Measurements from ENCODE around the gene HOXC13. TPM values are rescaled to one million over a fixed set of nuclear protein-coding genes. Genes with fewer than 3 reads are reported as not detected.

The HOXC13 gene
- total and polyA plus RNA-seq, 3 donors from 2014 or later: 0.25 to 0.87 (median 0.63) TPM

DNA sequence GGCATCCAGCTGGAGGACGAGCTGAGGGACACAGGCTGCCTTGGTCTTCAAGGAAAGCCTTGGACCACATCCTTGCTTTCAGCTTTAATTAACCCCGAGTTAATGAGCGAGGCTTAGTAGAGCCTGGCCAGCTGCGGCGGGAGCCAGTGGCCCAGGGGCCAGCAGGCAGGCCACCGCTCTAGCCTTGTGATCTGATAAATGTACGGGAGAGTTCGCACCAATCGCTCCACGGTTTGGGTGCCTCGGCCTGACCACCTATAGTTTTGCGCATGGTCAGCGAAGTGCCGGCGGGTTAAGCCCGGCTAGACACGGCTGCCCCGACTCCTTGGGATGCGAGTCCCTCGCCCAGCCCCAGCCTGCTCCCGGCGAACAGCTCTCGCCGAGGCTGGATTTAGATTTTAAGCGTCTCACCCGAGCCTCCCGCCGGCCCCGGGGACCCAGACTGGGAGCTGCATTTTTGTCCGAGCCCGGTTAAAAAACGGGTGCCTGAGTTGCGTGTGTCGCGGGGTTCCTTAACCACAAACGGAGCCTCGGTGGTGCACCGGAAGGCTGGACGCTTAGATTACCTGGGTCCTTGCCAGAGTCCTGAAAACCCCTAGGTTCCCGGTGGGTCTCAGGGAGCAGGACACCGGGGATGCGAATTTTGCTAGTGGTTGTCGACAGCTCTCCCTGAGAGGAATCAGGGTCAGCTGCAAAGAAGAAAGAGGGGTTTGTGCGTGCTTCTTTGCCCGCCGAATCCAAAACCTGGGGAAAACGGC lies 13.1 kb downstream of the HOXC13 start:
- intact Hi-C loops (cut with DNase I; ENCODE audit: low total_unique reads): no loop called here
- Histone ChIP-seq H3K27me3 (no peaks in the 10 kb centered on the region), H3K27ac (no peak overlapping the region), H3K4me1 (peaks cover 11% of the 10 kb centered on the region), H3K36me3 (ENCODE audit: low read depth, missing control alignments) (no peaks in the 10 kb centered on the region), H3K4me3 (no peak overlapping the region), H3K9me3 (no peaks in the 10 kb centered on the region)
- DNase-seq: no peak
- no peak for TF ChIP-seq POLR2A (IDR thresholded peaks at IDR 0.05)
- TF ChIP-seq, protein P1, sequence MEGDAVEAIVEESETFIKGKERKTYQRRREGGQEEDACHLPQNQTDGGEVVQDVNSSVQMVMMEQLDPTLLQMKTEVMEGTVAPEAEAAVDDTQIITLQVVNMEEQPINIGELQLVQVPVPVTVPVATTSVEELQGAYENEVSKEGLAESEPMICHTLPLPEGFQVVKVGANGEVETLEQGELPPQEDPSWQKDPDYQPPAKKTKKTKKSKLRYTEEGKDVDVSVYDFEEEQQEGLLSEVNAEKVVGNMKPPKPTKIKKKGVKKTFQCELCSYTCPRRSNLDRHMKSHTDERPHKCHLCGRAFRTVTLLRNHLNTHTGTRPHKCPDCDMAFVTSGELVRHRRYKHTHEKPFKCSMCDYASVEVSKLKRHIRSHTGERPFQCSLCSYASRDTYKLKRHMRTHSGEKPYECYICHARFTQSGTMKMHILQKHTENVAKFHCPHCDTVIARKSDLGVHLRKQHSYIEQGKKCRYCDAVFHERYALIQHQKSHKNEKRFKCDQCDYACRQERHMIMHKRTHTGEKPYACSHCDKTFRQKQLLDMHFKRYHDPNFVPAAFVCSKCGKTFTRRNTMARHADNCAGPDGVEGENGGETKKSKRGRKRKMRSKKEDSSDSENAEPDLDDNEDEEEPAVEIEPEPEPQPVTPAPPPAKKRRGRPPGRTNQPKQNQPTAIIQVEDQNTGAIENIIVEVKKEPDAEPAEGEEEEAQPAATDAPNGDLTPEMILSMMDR (IDR thresholded peaks at IDR 0.05): no peak
- 6 to 11% methylated on average over 5 to 47 of the region's 47 CpGs for WGBS, 2 donors

DNA sequence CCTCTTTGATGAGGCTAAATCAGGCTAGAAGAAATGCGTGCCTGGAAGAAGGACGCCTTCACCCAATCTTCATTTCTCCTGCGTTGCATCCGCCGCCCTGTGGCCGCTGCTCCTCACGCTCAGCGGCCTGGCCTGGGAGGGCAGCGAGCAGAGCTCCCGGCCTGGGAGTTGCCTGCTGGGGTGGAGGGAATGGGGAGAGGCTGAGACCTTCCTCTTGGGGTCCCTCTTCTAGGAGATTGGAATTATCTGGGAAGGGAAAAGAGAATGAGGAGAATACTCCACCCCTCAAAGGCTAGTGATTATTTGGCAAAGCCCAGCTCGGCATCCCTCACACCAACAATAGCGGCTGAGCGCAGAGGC lies 13.7 kb downstream of the HOXC13 start:
- Histone ChIP-seq H3K4me3 (no peak overlapping the region), H3K9me3 (no peaks in the 10 kb centered on the region), H3K4me1 (peaks cover 11% of the 10 kb centered on the region), H3K27me3 (no peaks in the 10 kb centered on the region), H3K27ac (no peak overlapping the region), H3K36me3 (ENCODE audit: low read depth, missing control alignments) (no peaks in the 10 kb centered on the region)
- intact Hi-C loops (cut with DNase I; ENCODE audit: low total_unique reads): no loop called here
- DNase-seq: no peak
- WGBS, 2 donors: 15 to 26% methylated on average over 13 of the region's 13 CpGs
- TF ChIP-seq POLR2A (IDR thresholded peaks at IDR 0.05): no peak

GRCh38 chr12:53952871-53953734 lies 14.5 kb downstream of the HOXC13 start:
- intact Hi-C loops (cut with DNase I; ENCODE audit: low total_unique reads): no loop called here
- TF ChIP-seq, protein P1 (IDR thresholded peaks at IDR 0.05): no peak
- TF ChIP-seq POLR2A (IDR thresholded peaks at IDR 0.05): no peak
- Histone ChIP-seq H3K27me3 (no peaks in the 10 kb centered on the region), H3K27ac (no peak overlapping the region), H3K9me3 (no peaks in the 10 kb centered on the region), H3K36me3 (ENCODE audit: low read depth, missing control alignments) (no peaks in the 10 kb centered on the region), H3K4me1 (peaks cover 11% of the 10 kb centered on the region), H3K4me3 (no peak overlapping the region)
- DNase-seq: no peak
- WGBS, 2 donors: 9% methylated on average over 28 to 38 of the region's 38 CpGs

DNA sequence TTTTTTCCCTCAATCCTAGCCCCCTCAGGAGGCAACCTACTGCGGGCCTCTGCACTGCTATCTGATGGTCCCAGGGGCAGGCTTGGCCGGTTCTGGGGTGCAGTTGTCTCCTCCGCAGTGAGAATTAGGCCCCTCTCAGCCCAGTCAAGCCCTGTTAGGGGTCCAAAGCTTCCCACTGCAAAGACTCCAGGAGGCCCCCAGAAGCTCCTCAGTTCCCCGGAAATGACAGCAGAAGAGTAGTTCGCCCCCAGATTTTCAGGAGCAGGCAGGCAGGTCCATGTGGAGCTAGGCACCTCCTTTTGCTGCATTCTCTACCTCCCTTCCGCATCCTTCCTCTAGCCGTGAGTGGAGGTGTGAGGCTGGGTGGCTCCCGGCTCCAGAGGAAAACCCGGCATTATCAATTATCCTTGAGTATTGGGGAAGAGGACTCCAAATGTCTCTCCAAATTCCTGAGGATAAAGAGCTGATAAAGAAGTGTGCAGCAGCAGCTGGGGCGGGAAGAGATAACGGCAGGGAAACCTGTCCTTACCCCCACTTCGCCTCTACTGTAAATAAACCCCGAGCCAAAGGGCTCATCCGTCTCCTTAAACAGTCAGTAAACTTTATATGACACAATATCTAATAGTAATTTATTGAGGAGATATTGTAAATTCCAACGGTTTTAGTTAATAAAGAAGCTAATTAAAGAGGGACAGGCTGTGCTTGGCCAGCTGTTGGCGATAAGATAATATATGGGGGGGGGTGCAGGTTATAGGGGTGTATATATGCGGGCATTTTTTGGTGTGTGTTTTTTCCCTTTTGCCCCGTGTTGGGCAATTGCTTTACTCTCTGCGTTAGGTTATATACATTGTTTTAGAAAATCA lies 15.4 kb downstream of the HOXC13 start:
- intact Hi-C loops (cut with DNase I; ENCODE audit: low total_unique reads): no loop called here
- Histone ChIP-seq H3K36me3 (ENCODE audit: low read depth, missing control alignments) (no peaks in the 10 kb centered on the region), H3K4me1 (peaks cover 11% of the 10 kb centered on the region), H3K27me3 (no peaks in the 10 kb centered on the region), H3K9me3 (no peaks in the 10 kb centered on the region), H3K27ac (no peak overlapping the region), H3K4me3 (no peak overlapping the region)
- no peak for DNase-seq
- WGBS, 2 donors: 6 to 8% methylated on average over 19 of the region's 19 CpGs
- TF ChIP-seq, protein P1 (IDR thresholded peaks at IDR 0.05): no peak
- no peak for TF ChIP-seq POLR2A (IDR thresholded peaks at IDR 0.05)

DNA sequence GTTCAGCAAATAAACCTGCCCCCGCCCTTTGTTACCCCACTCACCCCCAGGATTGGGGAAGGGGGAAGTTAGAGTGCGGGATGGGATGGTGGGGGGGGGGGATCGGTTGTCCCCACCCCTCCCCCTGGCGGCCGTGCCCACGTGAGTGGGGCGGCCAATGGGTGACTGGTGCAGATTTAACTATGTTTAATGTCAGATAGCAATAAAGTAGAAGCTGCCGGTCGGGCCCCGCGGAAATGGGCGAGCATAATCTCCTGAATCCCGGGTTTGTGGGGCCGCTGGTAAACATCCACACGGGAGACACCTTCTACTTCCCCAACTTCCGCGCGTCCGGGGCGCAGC lies 16.0 kb downstream of the HOXC13 start, which contains the start of gene HOXC12:
Gene HOXC12 (plus strand): TSS at position 210 of the 342 bp plus-strand sequence. CDS start 27 bp downstream, at position 237.
- DNase-seq: no peak
- 4 to 5% methylated on average over 15 to 20 of the region's 20 CpGs for WGBS, 2 donors
- intact Hi-C loops (cut with DNase I; ENCODE audit: low total_unique reads): no loop called here

More for the DNA sequence above, 16.0 kb downstream of the HOXC13 start, which contains the start of gene HOXC12:
- TF ChIP-seq POLR2A (IDR thresholded peaks at IDR 0.05): no peak
- TF ChIP-seq, protein P1 (IDR thresholded peaks at IDR 0.05): no peak
- H3K4me3 ChIP-seq: peak within 1 kb of the TSS in 1 of 2 donors; percentile 12
- no peak within 1 kb of the TSS for H3K27ac ChIP-seq
- H3K27me3 ChIP-seq: no peaks in the 10 kb centered on the region
- H3K9me3 ChIP-seq: no peaks in the 10 kb centered on the region
- H3K36me3 ChIP-seq (ENCODE audit: low read depth, missing control alignments): no peaks in the 10 kb centered on the region
- H3K4me1 ChIP-seq: peaks cover 11% of the 10 kb centered on the region

Measured in testis (tissue), 3 donors.